ENCODE results near the gene TGIF2. TPM values are rescaled to one million over a fixed set of nuclear protein-coding genes. Genes with fewer than 3 reads are reported as not detected.

TGIF2 gene
- total and polyA plus RNA-seq, 2 donors (not counting 3 experiments of a cell fraction or from before 2014, with no cell fraction given), result 18.9 to 21.0 TPM

DNA sequence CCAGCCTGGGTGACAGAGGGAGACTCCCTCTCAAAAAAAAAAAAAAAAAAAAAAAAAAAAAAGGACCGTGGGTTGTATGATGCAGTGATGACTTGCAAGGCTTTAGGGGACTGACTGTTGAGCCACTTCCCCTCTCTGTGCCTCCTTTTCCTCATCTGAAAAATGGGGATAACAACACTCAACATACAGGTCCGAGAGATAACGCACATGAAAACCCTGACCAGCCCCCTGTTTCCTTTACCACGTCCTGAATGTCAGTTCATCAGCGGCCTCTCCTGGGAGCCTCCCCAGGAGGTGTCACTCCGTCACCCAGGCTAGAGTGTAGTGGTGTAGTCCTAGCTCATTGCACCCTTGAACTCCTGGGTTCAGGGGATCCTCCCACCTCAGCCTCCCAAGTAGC lies 68.7 kb downstream of the TGIF2 start:
- intact Hi-C loops (cut with micrococcal nuclease), result no loop called here
- CTCF ChIA-PET, result no interaction called here
- DNase-seq (ENCODE audit: low read depth, low spot score), result no peak
- no TSS peak for BruUV-seq (replicated peaks)
- H3K27ac ChIP-seq (ENCODE audit: insufficient read depth, low read depth, low read length), result no peak overlapping the region
- H3K9ac ChIP-seq (replicated peaks; ENCODE audit: extremely low read depth, insufficient read depth, low read length), result no peak overlapping the region
- no peak overlapping the region for H3K4me3 ChIP-seq (replicated peaks in 1 of 3; ENCODE audit: insufficient read depth in 1 of 3, low read depth in 1 of 3, low read length in 3 of 3)
- no peak for FAIRE-seq
- H3K36me3 ChIP-seq (ENCODE audit: control insufficient read depth in 2 of 2, extremely low read depth in 1 of 2, insufficient read depth in 2 of 2, low read length in 2 of 2), result no peaks in the 10 kb centered on the region
- no peaks in the 10 kb centered on the region for H3K79me2 ChIP-seq (ENCODE audit: control insufficient read depth, insufficient read depth, low read length)
- POLR2A ChIA-PET, result interaction anchor here (0.6 kb wide), 1 partner anchor 15 kb away, joined by 7 read pairs; no protein-coding TSS in a partner anchor
- TF ChIP-seq POLR2AphosphoS5 (IDR thresholded peaks at IDR 0.05; ENCODE audit: insufficient read depth, low read depth, low read length), result no peak
- H3K9me3 ChIP-seq (replicated peaks; ENCODE audit: control insufficient read depth, insufficient read depth, low read length), result no peaks in the 10 kb centered on the region
- H4K20me1 ChIP-seq (replicated peaks; ENCODE audit: control insufficient read depth, extremely low read depth, insufficient read depth, low read length), result no peaks in the 10 kb centered on the region
- H2AFZ ChIP-seq (ENCODE audit: low read depth, low read length), result no peak overlapping the region
- no peak overlapping the region for H3K4me2 ChIP-seq (ENCODE audit: insufficient read depth, low read length)
- dilution Hi-C loops (cut with MboI; ENCODE audit: extremely low pct_ligation_motif_present, low sequenced_read_pairs), result no loop called here
- H3K9me1 ChIP-seq (replicated peaks; ENCODE audit: control insufficient read depth, extremely low read depth, insufficient read depth, low read length), result no peaks in the 10 kb centered on the region
- H3K27me3 ChIP-seq (ENCODE audit: control insufficient read depth in 2 of 2, insufficient read depth in 2 of 2, low read length in 2 of 2), result no peaks in the 10 kb centered on the region
- no peaks in the 10 kb centered on the region for H3K4me1 ChIP-seq (ENCODE audit: control insufficient read depth, extremely low read depth, insufficient read depth, low read length)

Small RNA genes within 50 kb of the gene (small RNA-seq; reads per million reads assigned to genes)
- gene RF00017 (ENCODE audit: insufficient read depth, insufficient read length, low read depth, low replicate concordance), result not detected

Other genes starting within 250 kb of the TGIF2 start
- gene MYL9, start 32.1 kb upstream of the TGIF2 start, total RNA-seq, result 90.4 and 116 TPM in 2 replicates
- 41.7 and 55.7 TPM in 2 replicates for gene MYL9, start 32.1 kb upstream of the TGIF2 start, polyA plus RNA-seq
- gene RAB5IF, start 32.2 kb downstream of the TGIF2 start, total RNA-seq, result 109 and 113 TPM in 2 replicates
- gene RAB5IF, start 32.2 kb downstream of the TGIF2 start, polyA plus RNA-seq, result 161 and 162 TPM in 2 replicates
- gene SLA2, start 72.6 kb downstream of the TGIF2 start, total RNA-seq, result not detected in 2 replicates
- 0.03 TPM in 1 of 2 replicates, not detected in the other for gene SLA2, start 72.6 kb downstream of the TGIF2 start, polyA plus RNA-seq
- 27.7 and 28.4 TPM in 2 replicates for gene NDRG3, start 172.5 kb downstream of the TGIF2 start, total RNA-seq
- gene NDRG3, start 172.5 kb downstream of the TGIF2 start, polyA plus RNA-seq, result 20.9 and 25.7 TPM in 2 replicates
- 24.4 and 25.0 TPM in 2 replicates for gene DSN1, start 200.2 kb downstream of the TGIF2 start, total RNA-seq
- gene DSN1, start 200.2 kb downstream of the TGIF2 start, polyA plus RNA-seq, result 8.4 and 11.0 TPM in 2 replicates